HG03280 (cell line): ENCODE measurements around the gene PCBP1.
"Not testable (repeated sequence)": the region's sequence is repeated elsewhere in the genome, so short reads cannot be mapped to it uniquely, and the experiment has no call there.

Experiments used
- ATAC-seq: cut with Tn5 transposase; IDR thresholded peaks from one replicate; pipeline ENCODE4 v1.9.1; 2021; ENCODE audit warnings: mild to moderate bottlenecking, moderate library complexity; ENCODE audit not compliant: unreplicated experiment

Gene PCBP1

GRCh38 chr2:70080610-70081200 is 6.6 kb upstream of the PCBP1 start:
- no peak for ATAC-seq

GRCh38 chr2:70081221-70081620 is 6.1 kb upstream of the PCBP1 start:
- no peak for ATAC-seq

GRCh38 chr2:70083344-70084156 is 3.7 kb upstream of the PCBP1 start:
- ATAC-seq, result no peak

GRCh38 chr2:70084973-70085710 is 2.1 kb upstream of the PCBP1 start:
- no peak for ATAC-seq

- no peak for ATAC-seq
Observed at GRCh38 chr2:70085711-70086277, 1.5 kb upstream of the PCBP1 start.

DNA sequence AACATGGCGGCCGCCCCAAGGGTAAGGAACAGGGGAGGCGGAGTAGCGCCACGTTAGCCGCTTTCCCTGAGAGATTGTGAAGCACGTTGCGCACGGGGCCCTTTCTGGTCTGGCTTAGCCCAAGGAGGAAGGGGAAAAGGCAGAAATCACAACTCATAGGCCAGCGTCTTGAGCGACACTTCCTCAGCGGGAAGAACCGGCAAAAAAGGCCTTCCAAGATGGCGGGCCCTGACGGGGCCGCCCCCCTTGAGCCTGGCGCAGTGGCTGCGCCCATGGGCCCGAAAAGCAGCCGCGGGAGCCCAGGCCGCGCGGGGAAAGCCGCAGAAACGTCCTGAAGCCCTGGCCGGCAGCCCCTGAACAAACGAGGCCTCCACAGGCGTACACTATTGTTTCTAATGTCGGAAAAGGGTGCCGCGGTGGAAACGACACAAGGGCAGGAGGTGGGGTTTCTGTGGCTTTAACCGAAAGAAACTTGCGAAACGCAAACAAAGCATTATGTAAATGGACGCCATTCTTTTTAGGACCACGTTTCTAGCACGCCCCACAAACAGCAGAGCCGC is 919 bp upstream of the PCBP1 start:
- peak; percentile 49 for ATAC-seq

DNA sequence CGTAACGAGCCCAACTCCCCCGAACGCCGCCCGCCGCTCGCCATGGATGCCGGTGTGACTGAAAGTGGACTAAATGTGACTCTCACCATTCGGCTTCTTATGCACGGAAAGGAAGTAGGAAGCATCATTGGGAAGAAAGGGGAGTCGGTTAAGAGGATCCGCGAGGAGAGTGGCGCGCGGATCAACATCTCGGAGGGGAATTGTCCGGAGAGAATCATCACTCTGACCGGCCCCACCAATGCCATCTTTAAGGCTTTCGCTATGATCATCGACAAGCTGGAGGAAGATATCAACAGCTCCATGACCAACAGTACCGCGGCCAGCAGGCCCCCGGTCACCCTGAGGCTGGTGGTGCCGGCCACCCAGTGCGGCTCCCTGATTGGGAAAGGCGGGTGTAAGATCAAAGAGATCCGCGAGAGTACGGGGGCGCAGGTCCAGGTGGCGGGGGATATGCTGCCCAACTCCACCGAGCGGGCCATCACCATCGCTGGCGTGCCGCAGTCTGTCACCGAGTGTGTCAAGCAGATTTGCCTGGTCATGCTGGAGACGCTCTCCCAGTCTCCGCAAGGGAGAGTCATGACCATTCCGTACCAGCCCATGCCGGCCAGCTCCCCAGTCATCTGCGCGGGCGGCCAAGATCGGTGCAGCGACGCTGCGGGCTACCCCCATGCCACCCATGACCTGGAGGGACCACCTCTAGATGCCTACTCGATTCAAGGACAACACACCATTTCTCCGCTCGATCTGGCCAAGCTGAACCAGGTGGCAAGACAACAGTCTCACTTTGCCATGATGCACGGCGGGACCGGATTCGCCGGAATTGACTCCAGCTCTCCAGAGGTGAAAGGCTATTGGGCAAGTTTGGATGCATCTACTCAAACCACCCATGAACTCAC is 673 bp downstream of the PCBP1 start:
- peak; percentile 2 for ATAC-seq

GRCh38 chr2:70088598-70089219 is 1.4 kb downstream of the PCBP1 start:
- ATAC-seq, result no peak

DNA sequence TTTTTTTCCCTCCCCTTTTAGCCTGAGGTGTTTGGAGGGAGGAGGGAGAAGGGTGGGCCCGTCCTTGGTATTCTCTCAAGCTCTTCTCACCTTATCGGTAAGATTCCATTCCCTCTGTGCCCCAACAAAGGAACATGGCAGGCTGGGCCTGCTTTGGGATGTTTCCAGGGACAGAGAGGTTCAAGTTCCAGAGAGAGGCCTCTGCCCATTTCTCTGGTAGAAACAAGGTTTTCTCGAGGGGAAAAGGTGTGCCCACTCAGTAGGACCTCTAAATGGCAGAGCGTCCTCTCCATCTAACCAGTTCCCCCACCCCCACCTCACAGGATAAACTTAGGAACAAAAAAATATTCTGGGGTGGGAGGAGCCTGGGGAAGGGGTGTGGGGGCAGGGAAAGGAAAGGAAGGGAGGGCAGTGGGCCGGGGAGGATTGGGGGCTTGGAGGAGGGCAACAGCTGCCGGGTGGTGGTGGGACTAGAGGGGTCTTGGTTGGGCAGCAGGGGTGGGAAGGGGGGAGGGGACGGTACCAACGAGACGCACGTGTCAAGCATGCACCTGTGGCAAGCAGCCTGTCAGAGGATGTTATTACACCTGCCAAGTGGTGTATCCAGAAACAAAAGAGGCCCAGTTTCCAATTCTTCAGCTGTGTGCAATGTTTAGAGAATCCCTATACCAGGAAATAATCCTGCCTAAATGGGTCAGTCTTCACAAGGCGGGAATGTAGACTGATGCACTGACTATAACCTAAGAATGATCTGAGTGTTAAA is 2.1 kb downstream of the PCBP1 start:
- ATAC-seq, result no peak

DNA sequence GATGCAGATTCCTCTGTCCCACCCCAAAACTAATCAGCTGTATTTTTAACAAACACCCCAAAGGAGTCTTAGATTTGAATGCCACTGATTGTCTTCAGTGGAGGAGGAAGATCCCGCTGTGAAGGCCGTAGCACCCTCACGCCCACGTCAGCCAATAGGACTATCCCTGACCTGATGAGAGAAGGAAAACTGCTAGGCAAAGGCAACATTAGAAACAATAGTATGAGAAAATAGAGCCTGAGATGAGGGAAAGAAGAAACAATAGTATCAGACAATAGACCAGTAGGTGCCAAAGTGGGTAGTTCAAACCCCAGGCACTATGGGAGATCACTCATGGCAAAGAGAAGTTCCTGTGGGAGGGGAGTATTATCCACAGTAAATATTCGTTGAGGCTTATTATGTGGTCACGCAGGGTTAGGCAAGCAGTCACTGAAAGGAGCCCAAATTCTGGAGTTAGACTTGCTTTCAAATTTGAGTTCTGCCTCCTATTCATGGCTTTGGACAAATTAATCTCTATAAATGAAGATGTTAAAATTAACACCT is 2.8 kb downstream of the PCBP1 start:
- no peak for ATAC-seq

- no peak for ATAC-seq
Observed at GRCh38 chr2:70090706-70091334, 3.5 kb downstream of the PCBP1 start.

DNA sequence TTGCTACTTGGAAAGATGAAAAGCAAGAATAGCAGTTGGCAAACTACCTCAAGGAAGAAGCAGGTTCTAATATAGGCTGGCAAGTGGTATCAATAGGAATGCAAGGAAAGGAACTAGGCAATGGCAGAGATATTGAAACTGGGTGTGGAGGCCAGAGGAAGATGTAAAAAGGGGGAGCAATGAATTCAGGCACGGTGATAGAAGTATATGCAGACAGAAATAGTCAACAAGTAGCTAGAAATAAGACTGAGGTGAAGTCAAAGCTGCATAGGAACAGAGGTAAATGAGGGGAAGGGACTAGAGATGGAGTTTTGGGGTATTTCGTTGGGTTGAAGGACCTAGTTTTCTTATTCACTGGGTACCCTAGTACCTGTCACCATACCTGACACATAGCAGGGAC is 4.1 kb downstream of the PCBP1 start:
- no peak for ATAC-seq

- ATAC-seq, result no peak
Observed at GRCh38 chr2:70091816-70092215, 4.5 kb downstream of the PCBP1 start.

GRCh38 chr2:70092576-70093243 is 5.4 kb downstream of the PCBP1 start:
- not testable (repeated sequence) for ATAC-seq

GRCh38 chr2:70094171-70094977 is 7.1 kb downstream of the PCBP1 start:
- ATAC-seq, result no peak

DNA sequence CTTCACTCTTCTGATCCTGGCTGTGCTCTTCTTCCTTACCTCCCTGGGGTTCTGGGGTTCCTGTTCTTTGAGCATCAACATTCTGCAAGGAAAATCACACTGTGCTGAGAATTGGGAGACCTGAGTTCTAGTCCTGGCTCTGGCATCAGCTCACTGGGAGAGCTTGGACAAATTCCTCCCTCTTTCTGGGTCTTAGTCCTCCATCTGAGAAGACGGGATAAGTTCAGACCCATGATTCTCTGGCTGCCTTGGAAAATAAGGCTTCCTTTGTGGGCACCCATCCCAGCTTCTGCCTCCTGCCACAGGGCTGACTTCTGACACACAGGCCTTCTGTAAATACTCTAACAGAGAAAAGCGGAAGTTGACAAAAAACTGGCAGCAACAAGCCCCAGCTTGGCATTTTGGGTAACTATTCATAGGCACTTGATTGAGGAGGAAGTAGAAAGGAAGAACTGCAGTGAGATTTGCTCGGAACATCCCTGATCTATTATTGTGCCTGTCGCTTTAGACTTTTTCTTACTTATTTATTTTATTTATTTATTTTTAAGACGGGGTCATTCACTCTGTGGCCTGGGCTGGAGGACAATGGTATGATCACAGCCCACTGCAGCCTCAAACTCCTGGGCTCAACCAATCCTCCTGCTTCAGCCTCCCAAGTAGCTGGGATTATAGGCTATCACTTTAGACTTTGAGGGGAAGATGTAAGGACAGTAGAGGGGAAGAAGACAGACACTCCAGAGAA is 7.9 kb downstream of the PCBP1 start:
- peak; percentile 60 for ATAC-seq
